OCI-LY7 (cell line): ENCODE results near the gene NT5C2.

Experiments used
- CTCF ChIP-seq: fragments of 200-600 bp; sonication (generic); conservative IDR thresholded peaks from 2 replicates; pipeline ENCODE4 v1.5.1; 2014; ENCODE audit warnings: mild to moderate bottlenecking, antibody characterized with exemption, low read length, moderate library complexity, mixed read lengths
- EZH2phosphoT487 ChIP-seq: fragments of 200-600 bp; sonication (generic); IDR thresholded peaks from 2 replicates; pipeline ENCODE4 v1.6.1; 2018; ENCODE audit warnings: low read depth, borderline replicate concordance, mild to moderate bottlenecking, mixed run types, antibody characterized with exemption, low read length, moderate library complexity, mixed read lengths

GRCh38 chr10:103102195-103102594 lies 90.9 kb downstream of the NT5C2 start:
- TF ChIP-seq CTCF, result no peak
- no peak for TF ChIP-seq EZH2phosphoT487
